ENCODE measurements around the gene PIK3C3.

The PIK3C3 gene

GRCh38 chr18:41973983-41974382, 18.9 kb downstream of the PIK3C3 start:
- H4K8ac ChIP-seq (ENCODE audit: low read depth, low read length) = no peak overlapping the region
- H3K14ac ChIP-seq (ENCODE audit: low read length) = no peak overlapping the region
- H3K4me1 ChIP-seq (ENCODE audit: control insufficient read depth in 1 of 2, insufficient read depth in 2 of 2, low read length in 2 of 2) = no peaks in the 10 kb centered on the region
- H2AK5ac ChIP-seq (ENCODE audit: low read length) = no peak overlapping the region
- DNase-seq = no peak
- H3K79me2 ChIP-seq (ENCODE audit: control insufficient read depth, insufficient read depth, low read length, poor library complexity) = no peaks in the 10 kb centered on the region
- peaks cover 3 to 8% of the 10 kb centered on the region in 2 experiments for H3K36me3 ChIP-seq (ENCODE audit: control insufficient read depth in 1 of 2, insufficient read depth in 2 of 2, low read length in 2 of 2)
- H3K27ac ChIP-seq (ENCODE audit: low read depth, low read length) = no peak overlapping the region
- no peaks in the 10 kb centered on the region for H3K27me3 ChIP-seq (ENCODE audit: insufficient read depth, low read length)
- H3K9me3 ChIP-seq (ENCODE audit: insufficient read depth, low read depth, low read length) = no peaks in the 10 kb centered on the region
- H2BK120ac ChIP-seq (ENCODE audit: insufficient read depth, low read length, poor library complexity) = no peak overlapping the region
- no peaks in the 10 kb centered on the region for H3K79me1 ChIP-seq (ENCODE audit: low read length)
- no peak overlapping the region for H2AFZ ChIP-seq (ENCODE audit: insufficient read depth, low read length, poor library complexity)
- no peak overlapping the region for H3K4me3 ChIP-seq (ENCODE audit: low read depth, low read length)
- H2BK12ac ChIP-seq (ENCODE audit: low read length) = no peak overlapping the region
- H4K12ac ChIP-seq (ENCODE audit: low read depth, low read length) = no peak overlapping the region
- no peak overlapping the region for H3K23ac ChIP-seq (ENCODE audit: low read length)
- H4K91ac ChIP-seq (ENCODE audit: low read depth, low read length) = no peak overlapping the region
- no CpG with 5 or more reads among the region's 2 CpGs for WGBS (ENCODE audit: extremely low coverage, insufficient coverage, insufficient read length)
- H3K18ac ChIP-seq (ENCODE audit: low read length) = no peak overlapping the region
- H3K4me2 ChIP-seq (ENCODE audit: low read length) = no peak overlapping the region
- H3K9ac ChIP-seq (ENCODE audit: low read length) = no peak overlapping the region
- H3K4ac ChIP-seq (ENCODE audit: low read depth, low read length) = no peak overlapping the region
- no peak overlapping the region for H2BK5ac ChIP-seq (ENCODE audit: low read depth, low read length, poor library complexity)

GRCh38 chr18:41974796-41975201, 19.8 kb downstream of the PIK3C3 start:
- no peak overlapping the region for H2AK5ac ChIP-seq (ENCODE audit: low read length)
- H2BK5ac ChIP-seq (ENCODE audit: low read depth, low read length, poor library complexity) = no peak overlapping the region
- no CpG with 5 or more reads among the region's 1 CpG for WGBS (ENCODE audit: extremely low coverage, insufficient coverage, insufficient read length)
- no peak overlapping the region for H4K12ac ChIP-seq (ENCODE audit: low read depth, low read length)
- H3K79me1 ChIP-seq (ENCODE audit: low read length) = no peaks in the 10 kb centered on the region
- no peaks in the 10 kb centered on the region for H3K4me1 ChIP-seq (ENCODE audit: control insufficient read depth in 1 of 2, insufficient read depth in 2 of 2, low read length in 2 of 2)
- H4K91ac ChIP-seq (ENCODE audit: low read depth, low read length) = no peak overlapping the region
- no peak overlapping the region for H3K4me3 ChIP-seq (ENCODE audit: low read depth, low read length)
- no peak overlapping the region for H4K8ac ChIP-seq (ENCODE audit: low read depth, low read length)
- no peak overlapping the region for H2AFZ ChIP-seq (ENCODE audit: insufficient read depth, low read length, poor library complexity)
- no peak overlapping the region for H2BK120ac ChIP-seq (ENCODE audit: insufficient read depth, low read length, poor library complexity)
- H3K4ac ChIP-seq (ENCODE audit: low read depth, low read length) = peak overlapping the region; percentile 44
- no peaks in the 10 kb centered on the region for H3K27me3 ChIP-seq (ENCODE audit: insufficient read depth, low read length)
- no peak overlapping the region for H3K14ac ChIP-seq (ENCODE audit: low read length)
- no peak for DNase-seq
- no peak overlapping the region for H3K9ac ChIP-seq (ENCODE audit: low read length)
- no peak overlapping the region for H3K23ac ChIP-seq (ENCODE audit: low read length)
- no peaks in the 10 kb centered on the region for H3K9me3 ChIP-seq (ENCODE audit: insufficient read depth, low read depth, low read length)
- H3K27ac ChIP-seq (ENCODE audit: low read depth, low read length) = no peak overlapping the region
- H2BK12ac ChIP-seq (ENCODE audit: low read length) = no peak overlapping the region
- no peaks in the 10 kb centered on the region for H3K79me2 ChIP-seq (ENCODE audit: control insufficient read depth, insufficient read depth, low read length, poor library complexity)
- H3K36me3 ChIP-seq (ENCODE audit: control insufficient read depth in 1 of 2, insufficient read depth in 2 of 2, low read length in 2 of 2) = peaks cover 3 to 8% of the 10 kb centered on the region in 2 experiments
- H3K4me2 ChIP-seq (ENCODE audit: low read length) = no peak overlapping the region
- H3K18ac ChIP-seq (ENCODE audit: low read length) = no peak overlapping the region

GRCh38 chr18:41975284-41975683, 20.2 kb downstream of the PIK3C3 start:
- H2BK5ac ChIP-seq (ENCODE audit: low read depth, low read length, poor library complexity) = no peak overlapping the region
- H4K12ac ChIP-seq (ENCODE audit: low read depth, low read length) = no peak overlapping the region
- no peak overlapping the region for H3K9ac ChIP-seq (ENCODE audit: low read length)
- H2AK5ac ChIP-seq (ENCODE audit: low read length) = no peak overlapping the region
- H3K9me3 ChIP-seq (ENCODE audit: insufficient read depth, low read depth, low read length) = no peaks in the 10 kb centered on the region
- no peak overlapping the region for H3K18ac ChIP-seq (ENCODE audit: low read length)
- H3K79me1 ChIP-seq (ENCODE audit: low read length) = no peaks in the 10 kb centered on the region
- H3K14ac ChIP-seq (ENCODE audit: low read length) = no peak overlapping the region
- no peak overlapping the region for H3K4ac ChIP-seq (ENCODE audit: low read depth, low read length)
- H3K27ac ChIP-seq (ENCODE audit: low read depth, low read length) = no peak overlapping the region
- no peak overlapping the region for H3K4me2 ChIP-seq (ENCODE audit: low read length)
- no peak overlapping the region for H4K91ac ChIP-seq (ENCODE audit: low read depth, low read length)
- peaks cover 3 to 6% of the 10 kb centered on the region in 2 experiments for H3K36me3 ChIP-seq (ENCODE audit: control insufficient read depth in 1 of 2, insufficient read depth in 2 of 2, low read length in 2 of 2)
- H3K4me3 ChIP-seq (ENCODE audit: low read depth, low read length) = no peak overlapping the region
- H2AFZ ChIP-seq (ENCODE audit: insufficient read depth, low read length, poor library complexity) = no peak overlapping the region
- H3K4me1 ChIP-seq (ENCODE audit: control insufficient read depth in 1 of 2, insufficient read depth in 2 of 2, low read length in 2 of 2) = no peaks in the 10 kb centered on the region
- no peaks in the 10 kb centered on the region for H3K79me2 ChIP-seq (ENCODE audit: control insufficient read depth, insufficient read depth, low read length, poor library complexity)
- no peak overlapping the region for H3K23ac ChIP-seq (ENCODE audit: low read length)
- H2BK120ac ChIP-seq (ENCODE audit: insufficient read depth, low read length, poor library complexity) = no peak overlapping the region
- DNase-seq = no peak
- no peaks in the 10 kb centered on the region for H3K27me3 ChIP-seq (ENCODE audit: insufficient read depth, low read length)
- WGBS (ENCODE audit: extremely low coverage, insufficient coverage, insufficient read length) = no CpG with 5 or more reads among the region's 5 CpGs
- no peak overlapping the region for H2BK12ac ChIP-seq (ENCODE audit: low read length)
- H4K8ac ChIP-seq (ENCODE audit: low read depth, low read length) = no peak overlapping the region

- no peaks in the 10 kb centered on the region for H3K79me1 ChIP-seq (ENCODE audit: low read length)
- WGBS (ENCODE audit: extremely low coverage, insufficient coverage, insufficient read length) = no CpG with 5 or more reads among the region's 6 CpGs
- H3K14ac ChIP-seq (ENCODE audit: low read length) = no peak overlapping the region
- no peak overlapping the region for H2BK5ac ChIP-seq (ENCODE audit: low read depth, low read length, poor library complexity)
- H3K79me2 ChIP-seq (ENCODE audit: control insufficient read depth, insufficient read depth, low read length, poor library complexity) = no peaks in the 10 kb centered on the region
- no peak overlapping the region for H4K12ac ChIP-seq (ENCODE audit: low read depth, low read length)
- H4K8ac ChIP-seq (ENCODE audit: low read depth, low read length) = no peak overlapping the region
- no peak overlapping the region for H4K91ac ChIP-seq (ENCODE audit: low read depth, low read length)
- no peak for DNase-seq
- H3K9ac ChIP-seq (ENCODE audit: low read length) = no peak overlapping the region
- no peak overlapping the region for H3K4me2 ChIP-seq (ENCODE audit: low read length)
- H2BK12ac ChIP-seq (ENCODE audit: low read length) = no peak overlapping the region
- no peak overlapping the region for H2BK120ac ChIP-seq (ENCODE audit: insufficient read depth, low read length, poor library complexity)
- no peaks in the 10 kb centered on the region for H3K4me1 ChIP-seq (ENCODE audit: control insufficient read depth in 1 of 2, insufficient read depth in 2 of 2, low read length in 2 of 2)
- no peak overlapping the region for H3K27ac ChIP-seq (ENCODE audit: low read depth, low read length)
- peaks cover 3 to 6% of the 10 kb centered on the region in 2 experiments for H3K36me3 ChIP-seq (ENCODE audit: control insufficient read depth in 1 of 2, insufficient read depth in 2 of 2, low read length in 2 of 2)
- no peak overlapping the region for H3K4ac ChIP-seq (ENCODE audit: low read depth, low read length)
- H2AK5ac ChIP-seq (ENCODE audit: low read length) = no peak overlapping the region
- no peaks in the 10 kb centered on the region for H3K27me3 ChIP-seq (ENCODE audit: insufficient read depth, low read length)
- no peak overlapping the region for H3K23ac ChIP-seq (ENCODE audit: low read length)
- no peak overlapping the region for H3K4me3 ChIP-seq (ENCODE audit: low read depth, low read length)
- no peaks in the 10 kb centered on the region for H3K9me3 ChIP-seq (ENCODE audit: insufficient read depth, low read depth, low read length)
- H2AFZ ChIP-seq (ENCODE audit: insufficient read depth, low read length, poor library complexity) = no peak overlapping the region
- no peak overlapping the region for H3K18ac ChIP-seq (ENCODE audit: low read length)
These were observed 22.2 kb downstream of the PIK3C3 start for GRCh38 chr18:41977233-41977632.
